ENCODE data around the gene SP9. TPM values are rescaled to one million over a fixed set of nuclear protein-coding genes. Genes with fewer than 3 reads are reported as not detected.

Gene SP9
- total RNA-seq, 1 experiment from 2014 or later, result not detected

GRCh38 chr2:174325373-174326160, 9.2 kb upstream of the SP9 start:
- Histone ChIP-seq H3K27me3 (ENCODE audit: control insufficient read depth, insufficient read depth, low read length) (no peaks in the 10 kb centered on the region), H3K36me3 (ENCODE audit: control insufficient read depth, insufficient read depth, low read length) (no peaks in the 10 kb centered on the region), H3K27ac (ENCODE audit: low read length) (no peak overlapping the region), H3K9me3 (ENCODE audit: control insufficient read depth, insufficient read depth, low read depth, low read length) (no peaks in the 10 kb centered on the region), H3K4me1 (ENCODE audit: control insufficient read depth, insufficient read depth, low read length) (no peaks in the 10 kb centered on the region), H3K4me3 (ENCODE audit: low read depth in 2 of 2, low read length in 2 of 2) (peak overlapping the region; percentile 49 to 65)
- DNase-seq (ENCODE audit: low read depth, low spot score), result no peak
- POLR2A ChIA-PET, result interaction anchor here (0.6 kb wide), 1 partner anchor 102 kb away, joined by 3 read pairs; no protein-coding TSS in a partner anchor
- in situ Hi-C loops (cut with HindIII; ENCODE audit: low pct_unique_long_range_greater_than_20kb, low sequenced_read_pairs) (no loop called here), intact Hi-C loops (cut with micrococcal nuclease; ENCODE audit: unreplicated experiment) (no loop called here)
- CTCF ChIA-PET, result no interaction called here
- TF ChIP-seq, protein P1, sequence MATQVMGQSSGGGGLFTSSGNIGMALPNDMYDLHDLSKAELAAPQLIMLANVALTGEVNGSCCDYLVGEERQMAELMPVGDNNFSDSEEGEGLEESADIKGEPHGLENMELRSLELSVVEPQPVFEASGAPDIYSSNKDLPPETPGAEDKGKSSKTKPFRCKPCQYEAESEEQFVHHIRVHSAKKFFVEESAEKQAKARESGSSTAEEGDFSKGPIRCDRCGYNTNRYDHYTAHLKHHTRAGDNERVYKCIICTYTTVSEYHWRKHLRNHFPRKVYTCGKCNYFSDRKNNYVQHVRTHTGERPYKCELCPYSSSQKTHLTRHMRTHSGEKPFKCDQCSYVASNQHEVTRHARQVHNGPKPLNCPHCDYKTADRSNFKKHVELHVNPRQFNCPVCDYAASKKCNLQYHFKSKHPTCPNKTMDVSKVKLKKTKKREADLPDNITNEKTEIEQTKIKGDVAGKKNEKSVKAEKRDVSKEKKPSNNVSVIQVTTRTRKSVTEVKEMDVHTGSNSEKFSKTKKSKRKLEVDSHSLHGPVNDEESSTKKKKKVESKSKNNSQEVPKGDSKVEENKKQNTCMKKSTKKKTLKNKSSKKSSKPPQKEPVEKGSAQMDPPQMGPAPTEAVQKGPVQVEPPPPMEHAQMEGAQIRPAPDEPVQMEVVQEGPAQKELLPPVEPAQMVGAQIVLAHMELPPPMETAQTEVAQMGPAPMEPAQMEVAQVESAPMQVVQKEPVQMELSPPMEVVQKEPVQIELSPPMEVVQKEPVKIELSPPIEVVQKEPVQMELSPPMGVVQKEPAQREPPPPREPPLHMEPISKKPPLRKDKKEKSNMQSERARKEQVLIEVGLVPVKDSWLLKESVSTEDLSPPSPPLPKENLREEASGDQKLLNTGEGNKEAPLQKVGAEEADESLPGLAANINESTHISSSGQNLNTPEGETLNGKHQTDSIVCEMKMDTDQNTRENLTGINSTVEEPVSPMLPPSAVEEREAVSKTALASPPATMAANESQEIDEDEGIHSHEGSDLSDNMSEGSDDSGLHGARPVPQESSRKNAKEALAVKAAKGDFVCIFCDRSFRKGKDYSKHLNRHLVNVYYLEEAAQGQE (IDR thresholded peaks at IDR 0.05; ENCODE audit: insufficient read depth in 1 of 2, low read depth in 2 of 2, low read length in 1 of 2), result no peak
- no peak for TF ChIP-seq SIN3A (IDR thresholded peaks at IDR 0.05; ENCODE audit: borderline replicate concordance, insufficient read depth, low read depth, low read length)
- no peak for TF ChIP-seq POLR2AphosphoS5 (IDR thresholded peaks at IDR 0.05; ENCODE audit: low read depth, low read length)
- ATAC-seq, result no peak
- BruUV-seq (replicated peaks), result no TSS peak

- no TSS peak for BruUV-seq (replicated peaks)
- no peak for TF ChIP-seq CTCF (IDR thresholded peaks at IDR 0.05)
- no peak for TF ChIP-seq POLR2AphosphoS5 (IDR thresholded peaks at IDR 0.05; ENCODE audit: low read depth, low read length)
- TF ChIP-seq, protein P1 (IDR thresholded peaks at IDR 0.05; ENCODE audit: insufficient read depth in 1 of 2, low read depth in 2 of 2, low read length in 1 of 2), result no peak
- no peak for TF ChIP-seq SIN3A (IDR thresholded peaks at IDR 0.05; ENCODE audit: borderline replicate concordance, insufficient read depth, low read depth, low read length)
- TF ChIP-seq TCF7L2 (IDR thresholded peaks at IDR 0.05; ENCODE audit: low read depth, low read length), result no peak
- no peaks in the 10 kb centered on the region for H3K9me3 ChIP-seq (ENCODE audit: control insufficient read depth, insufficient read depth, low read depth, low read length)
- no peaks in the 10 kb centered on the region for H3K4me1 ChIP-seq (ENCODE audit: control insufficient read depth, insufficient read depth, low read length)
- H3K27ac ChIP-seq (ENCODE audit: low read length), result no peak overlapping the region
- DNase-seq (ENCODE audit: low read depth, low spot score), result no peak
- in situ Hi-C loops (cut with HindIII; ENCODE audit: low pct_unique_long_range_greater_than_20kb, low sequenced_read_pairs) (no loop called here), intact Hi-C loops (cut with micrococcal nuclease; ENCODE audit: unreplicated experiment) (no loop called here)
- H3K27me3 ChIP-seq (ENCODE audit: control insufficient read depth, insufficient read depth, low read length), result no peaks in the 10 kb centered on the region
- ChIA-PET CTCF (no interaction called here), POLR2A (interaction anchor here (0.6 kb wide), 1 partner anchor 102 kb away, joined by 3 read pairs; no protein-coding TSS in a partner anchor)
- no peaks in the 10 kb centered on the region for H3K36me3 ChIP-seq (ENCODE audit: control insufficient read depth, insufficient read depth, low read length)
- H3K4me3 ChIP-seq (ENCODE audit: low read depth in 2 of 2, low read length in 2 of 2), result peak overlapping the region; percentile 49 to 65
- peak; percentile 57 for ATAC-seq
Measured at GRCh38 chr2:174326161-174327020, 8.4 kb upstream of the SP9 start.

Data from Panc1 (cell line).